ENCODE measurements around the gene TANGO6. TPM values are rescaled to one million over a fixed set of nuclear protein-coding genes. Genes with fewer than 3 reads are reported as not detected.

TANGO6 gene
- total and polyA plus RNA-seq, 2 of the 8 experiments (the other 6 are each of a cell fraction or from before 2014, with no cell fraction given) = 5.0 to 19.5 TPM

DNA sequence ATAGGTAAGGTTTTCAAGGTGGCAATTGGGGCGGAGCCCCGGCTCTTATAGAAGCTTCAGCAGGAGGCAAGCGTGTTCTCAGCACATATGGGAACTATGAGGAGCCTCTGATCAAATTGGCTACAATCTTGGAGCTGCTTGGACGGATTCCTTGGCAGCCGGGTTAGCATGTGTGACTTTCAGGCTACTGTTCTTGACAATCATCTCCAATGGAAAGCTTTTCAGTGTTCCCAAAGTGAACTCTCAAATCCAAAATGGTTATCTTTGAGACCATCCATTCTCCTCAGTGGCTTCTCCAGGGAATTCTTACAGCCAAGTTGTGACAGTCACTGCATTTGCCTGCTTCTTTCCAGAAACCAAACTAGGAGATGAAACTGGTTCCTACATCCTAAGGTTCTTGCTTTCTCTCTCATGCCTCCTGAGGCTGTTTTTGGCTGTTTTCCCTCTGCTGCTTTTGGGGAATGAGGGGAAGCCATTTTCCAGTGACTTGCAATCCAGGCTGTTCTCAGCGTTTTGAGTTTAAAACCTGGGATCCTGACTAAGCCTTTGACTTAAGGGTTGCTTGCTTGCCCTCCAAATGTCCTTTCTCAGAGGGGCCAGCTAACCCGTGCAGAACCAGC is 273.0 kb downstream of the TANGO6 start:
- no peak overlapping the region for H3K4me2 ChIP-seq (ENCODE audit: insufficient read depth in 1 of 2, low read depth in 2 of 2, low read length in 2 of 2)
- no peaks in the 10 kb centered on the region for H3K4me1 ChIP-seq (replicated peaks in 1 of 4; ENCODE audit: control insufficient read depth in 3 of 4, insufficient read depth in 4 of 4, low read length in 3 of 4)
- no peaks in the 10 kb centered on the region for H3K23me2 ChIP-seq (ENCODE audit: low read depth, low read length)
- POLR2A ChIA-PET (ENCODE audit: partially characterized antibody) = interaction anchor here (0.6 to 3.6 kb wide), 6 partner anchors 9 to 83 kb away, joined by 3 to 38 read pairs (median 4); partner anchors contain the start of gene HAS3
- H4K20me1 ChIP-seq (replicated peaks in 1 of 2; ENCODE audit: control insufficient read depth in 1 of 2, insufficient read depth in 2 of 2, low read length in 2 of 2) = peaks cover 11 to 15% of the 10 kb centered on the region in 2 experiments
- no peak overlapping the region for H2BK120ac ChIP-seq (replicated peaks; ENCODE audit: low read depth, low read length)
- H4K8ac ChIP-seq (ENCODE audit: extremely low read depth, insufficient read depth, low read length) = no peak overlapping the region
- DNase-seq (ENCODE audit: low read depth in 1 of 2, low spot score in 2 of 2) (no peak), FAIRE-seq (no peak)
- H3K27ac ChIP-seq (ENCODE audit: low read depth, low read length) = no peak overlapping the region
- H3K4ac ChIP-seq (replicated peaks; ENCODE audit: insufficient read length, low read depth, low read length) = no peak overlapping the region
- no peak overlapping the region for H3K4me3 ChIP-seq (ENCODE audit: extremely low read depth in 1 of 4, insufficient read depth in 2 of 4, low read depth in 3 of 4, low read length in 4 of 4)
- H4K5ac ChIP-seq (ENCODE audit: insufficient read length, low read depth, low read length) = no peak overlapping the region
- WGBS, 2 experiments (ENCODE audit: extremely low coverage in 1 of 2, insufficient coverage in 1 of 2, insufficient read length in 1 of 2, insufficient replicate concordance in 2 of 2, low coverage in 1 of 2, low lambda C conversion rate in 2 of 2, missing lambda C conversion rate in 1 of 2) = 91% methylated on average over 7 of the region's 7 CpGs; no CpG with 5 or more reads in 1 of the 2 experiments
- peaks cover 14% of the 10 kb centered on the region; the same call in 1 of the 2 replicates for H3K79me1 ChIP-seq (ENCODE audit: low read depth, low read length)
- H2BK12ac ChIP-seq (ENCODE audit: low read depth, low read length) = no peak overlapping the region
- no peaks in the 10 kb centered on the region for H3K27me3 ChIP-seq (replicated peaks in 1 of 4; ENCODE audit: control insufficient read depth in 3 of 4, extremely low read depth in 1 of 4, insufficient read depth in 3 of 4, low read length in 3 of 4)
- H3K23ac ChIP-seq (ENCODE audit: insufficient read length) = no peak overlapping the region
- H2BK20ac ChIP-seq (ENCODE audit: low read length) = no peak overlapping the region
- no peak overlapping the region for H3K9ac ChIP-seq (replicated peaks in 1 of 4; ENCODE audit: extremely low read depth in 1 of 4, low read depth in 3 of 4, low read length in 3 of 4)
- no peak overlapping the region for H4K91ac ChIP-seq (replicated peaks; ENCODE audit: insufficient read length, low read length)
- no peaks in the 10 kb centered on the region for H3K9me3 ChIP-seq (ENCODE audit: insufficient read depth in 2 of 2, low read depth in 1 of 2, low read length in 1 of 2)
- H3K79me2 ChIP-seq (ENCODE audit: control insufficient read depth in 1 of 2, insufficient read depth in 2 of 2, low read length in 2 of 2) = peaks cover 0 to 15% of the 10 kb centered on the region in 2 experiments; a peak in 1 of 4 replicates
- no peak overlapping the region for H2AK5ac ChIP-seq (ENCODE audit: low read depth, low read length)
- CTCF ChIA-PET (ENCODE audit: partially characterized antibody) = interaction anchor here (0.6 to 12.3 kb wide), 9 partner anchors 4 to 269 kb away, joined by 3 to 174 read pairs (median 4); partner anchors contain the start of gene HAS3
- no peak overlapping the region for H2BK15ac ChIP-seq (ENCODE audit: low read length)
- H3K18ac ChIP-seq (ENCODE audit: extremely low read depth, low read length) = no peak overlapping the region
- no peak overlapping the region for H3K56ac ChIP-seq (replicated peaks; ENCODE audit: insufficient read length, low read depth, low read length)
- H2AFZ ChIP-seq (ENCODE audit: low read length) = no peak overlapping the region
- 0 out of 2 replicates have a peak overlapping the region, but pooled peaks have one; percentile 20 for H2BK5ac ChIP-seq (ENCODE audit: low read depth, low read length)
- peaks cover 40 to 82% (median 70%) of the 10 kb centered on the region in 4 experiments for H3K36me3 ChIP-seq (ENCODE audit: control insufficient read depth in 2 of 4, insufficient read depth in 4 of 4, low read length in 3 of 4)
- no peak overlapping the region for H3K14ac ChIP-seq (ENCODE audit: insufficient read length)
- TF ChIP-seq CEBPB (IDR thresholded peaks at IDR 0.05; ENCODE audit: low read depth, low read length) (no peak), POLR2AphosphoS5 (IDR thresholded peaks at IDR 0.05; ENCODE audit: low read depth, low read length) (no peak), SRF (IDR thresholded peaks at IDR 0.05; ENCODE audit: low read depth, low read length) (no peak), SIX5 (IDR thresholded peaks at IDR 0.05; ENCODE audit: low read depth, low read length) (no peak), RBBP5 (IDR thresholded peaks at IDR 0.05; ENCODE audit: borderline replicate concordance, low read depth, low read length) (no peak), TEAD4 (IDR thresholded peaks at IDR 0.05; ENCODE audit: low read depth, low read length) (no peak), CTBP2 (IDR thresholded peaks at IDR 0.05; ENCODE audit: borderline replicate concordance, insufficient read depth, insufficient read length, low read length) (no peak), BCL11A (IDR thresholded peaks at IDR 0.05; ENCODE audit: low read depth in 2 of 2, low read length in 2 of 2) (no peak), EP300 (IDR thresholded peaks at IDR 0.05; ENCODE audit: borderline replicate concordance in 1 of 2, low read depth in 2 of 2, low read length in 2 of 2) (no peak), SAP30 (IDR thresholded peaks at IDR 0.05; ENCODE audit: insufficient read depth, insufficient replicate concordance, low read length) (no peak), KDM4A (IDR thresholded peaks at IDR 0.05; ENCODE audit: low read depth, low read length, severe bottlenecking) (no peak), KDM5A (IDR thresholded peaks at IDR 0.05; ENCODE audit: low read length) (no peak)
